Testis (tissue), 3 donors: ENCODE results near the gene GRHL3. TPM values are rescaled to one million over a fixed set of nuclear protein-coding genes. Genes with fewer than 3 reads are reported as not detected.

Experiments used
- DNase-seq: peaks from one replicate; pipeline ENCODE4 v3.0.0-alpha.2; 2019
- H3K27ac ChIP-seq, 2 donors: fragments of 200-600 bp; sonication (generic); one replicate each; pipeline ENCODE4 v1.5.1; 2019
- H3K27me3 ChIP-seq: fragments of 200-600 bp; sonication (generic); one replicate; pipeline ENCODE4 v1.5.1; 2019
- H3K36me3 ChIP-seq: fragments of 200-600 bp; sonication (generic); one replicate; pipeline ENCODE4 v1.5.1; 2017; ENCODE audit warnings: low read depth; ENCODE audit errors: missing control alignments
- H3K4me1 ChIP-seq: fragments of 200-600 bp; sonication (generic); one replicate; pipeline ENCODE4 v1.5.1; 2019
- H3K4me3 ChIP-seq, 2 donors: fragments of 200-600 bp; sonication (generic); one replicate each; pipeline ENCODE4 v1.5.1; 2017 to 2019
- H3K9me3 ChIP-seq: fragments of 200-600 bp; sonication (generic); one replicate; pipeline ENCODE4 v1.5.1; 2017
- CTCF ChIP-seq, 3 experiments: fragments of 450-650 bp in 2 of 3; fragments of 200-600 bp in 1 of 3; sonication (generic) in 1 of 3; IDR thresholded peaks; one replicate each; pipeline ENCODE4 v1.5.1; 2016 to 2019; ENCODE audit warnings: antibody characterized with exemption in 3 of 3, mild to moderate bottlenecking in 2 of 3, moderate library complexity in 1 of 3
- POLR2A ChIP-seq: fragments of 450-650 bp; IDR thresholded peaks from one replicate; pipeline ENCODE4 v1.6.1; 2017; ENCODE audit warnings: antibody characterized with exemption, mild to moderate bottlenecking, moderate library complexity
- WGBS, 2 donors: methylation state at CpG; one replicate each; pipeline ENCODE4 v1.1.5; 2018; 5-methylcytosine and 5-hydroxymethylcytosine counted together
- intact Hi-C: fragments of 100-400 bp; cut with DNase I; formaldehyde crosslinking; loops from one replicate; pipeline ENCODE4 v1.15.1; 2023; ENCODE audit warnings: low total_unique reads
- polyA plus RNA-seq: library from polyadenylated mRNA; stranded (reverse); fragments of 350-450 nt; fragmentation: Illumina TruSeq; extraction: RNeasy Lipid Tissue Mini Kit (QIAGEN cat#74804); gene quantifications from one replicate; pipeline ENCODE4 v1.2.3, GENCODE V29; 2014; ENCODE audit warnings: low read depth, low replicate concordance; ENCODE audit not compliant: insufficient read depth
- total RNA-seq, 2 donors: library from RNA; depleted of rRNA; stranded (reverse); fragments of >200 nt; gene quantifications; one replicate each; pipeline ENCODE4 v1.2.3, GENCODE V29; 2016

The GRHL3 gene
- total and polyA plus RNA-seq, 3 donors from 2014 or later = 2.7 to 9.5 (median 3.2) TPM

GRCh38 chr1:24304763-24305162, 14.4 kb upstream of the GRHL3 start:
- no peak overlapping the region for H3K4me3 ChIP-seq
- H3K4me1 ChIP-seq = no peaks in the 10 kb centered on the region
- no peak overlapping the region for H3K27ac ChIP-seq
- no peak for TF ChIP-seq POLR2A
- TF ChIP-seq CTCF (IDR thresholded peaks at IDR 0.05) = no peak
- H3K27me3 ChIP-seq = no peaks in the 10 kb centered on the region
- intact Hi-C loops = no loop called here
- H3K36me3 ChIP-seq = no peaks in the 10 kb centered on the region
- DNase-seq = no peak
- WGBS, 2 donors = 80 to 81% methylated on average over 3 of the region's 3 CpGs
- H3K9me3 ChIP-seq = no peaks in the 10 kb centered on the region

- 78 to 82% methylated on average over 7 of the region's 7 CpGs for WGBS, 2 donors
- H3K4me1 ChIP-seq = no peaks in the 10 kb centered on the region
- DNase-seq = no peak
- H3K9me3 ChIP-seq = no peaks in the 10 kb centered on the region
- H3K4me3 ChIP-seq = no peak overlapping the region
- no peak overlapping the region for H3K27ac ChIP-seq
- intact Hi-C loops = no loop called here
- TF ChIP-seq POLR2A (no peak), CTCF (IDR thresholded peaks at IDR 0.05) (no peak)
- H3K27me3 ChIP-seq = no peaks in the 10 kb centered on the region
- no peaks in the 10 kb centered on the region for H3K36me3 ChIP-seq
Measured at GRCh38 chr1:24308365-24309015, 10.7 kb upstream of the GRHL3 start.

DNA sequence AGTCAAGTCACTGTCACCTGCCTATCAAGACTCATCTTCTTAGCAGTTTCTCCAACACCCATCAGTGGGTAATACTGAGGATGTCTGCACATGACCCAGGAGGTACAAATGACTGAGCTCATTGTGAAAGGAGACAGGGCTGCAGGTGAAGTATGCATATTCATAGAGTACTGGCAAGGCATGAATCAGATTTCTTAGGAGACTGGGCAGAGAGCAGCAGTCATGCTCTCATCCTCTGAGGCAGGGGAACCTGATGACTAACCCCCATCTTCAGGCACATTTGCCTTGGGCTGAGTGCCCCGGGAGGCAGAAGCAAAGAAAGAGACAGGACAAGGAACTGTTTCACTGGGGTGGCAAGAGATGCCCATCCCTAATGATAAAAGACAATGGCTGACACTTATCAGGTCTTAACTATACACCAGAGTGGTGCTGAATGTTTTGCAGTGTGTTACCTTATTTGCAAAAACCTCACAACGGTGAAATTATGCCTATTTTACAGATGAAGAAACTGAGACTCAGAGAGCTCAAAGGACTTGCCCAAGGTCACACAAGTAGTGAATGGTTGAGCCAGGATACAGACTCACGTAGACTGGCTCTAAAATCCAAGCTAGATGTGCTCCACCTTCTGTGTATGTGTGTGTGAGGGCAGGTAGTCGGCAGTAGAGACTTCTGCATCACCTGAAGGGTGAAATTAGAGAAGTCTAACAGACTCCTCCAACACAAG, 9.2 kb upstream of the GRHL3 start:
- Histone ChIP-seq H3K9me3 (no peaks in the 10 kb centered on the region), H3K4me1 (no peaks in the 10 kb centered on the region), H3K36me3 (no peaks in the 10 kb centered on the region), H3K27ac (no peak overlapping the region), H3K4me3 (no peak overlapping the region), H3K27me3 (no peaks in the 10 kb centered on the region)
- intact Hi-C loops = no loop called here
- TF ChIP-seq CTCF (IDR thresholded peaks at IDR 0.05) (no peak), POLR2A (no peak)
- WGBS, 2 donors = 93 to 95% methylated on average over 4 of the region's 4 CpGs
- no peak for DNase-seq

DNA sequence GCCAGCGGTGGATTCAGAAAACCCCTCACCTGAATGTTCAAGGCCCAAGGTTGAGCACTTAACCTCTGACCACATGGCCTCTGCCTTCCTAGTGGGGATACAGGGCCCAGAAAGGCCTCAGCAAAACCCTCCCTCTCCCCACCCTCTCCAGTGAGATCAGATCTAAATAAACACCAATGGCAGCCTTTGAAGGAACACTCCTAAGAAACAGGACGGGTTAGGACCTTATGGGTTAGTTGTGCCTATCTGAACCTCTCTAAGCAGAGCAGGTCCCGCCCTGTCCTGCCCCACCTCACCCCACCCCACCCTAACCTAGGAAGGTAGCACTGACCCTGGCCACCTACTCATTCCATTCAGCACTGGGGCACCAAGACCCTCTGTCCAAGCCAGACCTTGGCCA, 7.9 kb upstream of the GRHL3 start:
- 90 to 100% methylated on average over 3 of the region's 3 CpGs for WGBS, 2 donors
- H3K27me3 ChIP-seq = no peaks in the 10 kb centered on the region
- intact Hi-C loops = no loop called here
- H3K27ac ChIP-seq = no peak overlapping the region
- H3K36me3 ChIP-seq = no peaks in the 10 kb centered on the region
- no peaks in the 10 kb centered on the region for H3K9me3 ChIP-seq
- no peaks in the 10 kb centered on the region for H3K4me1 ChIP-seq
- TF ChIP-seq CTCF (IDR thresholded peaks at IDR 0.05) (no peak), POLR2A (no peak)
- H3K4me3 ChIP-seq = no peak overlapping the region
- DNase-seq = no peak
